Activated CD4-positive, alpha-beta memory T cell treated with anti-CD3 and anti-CD28 coated beads for 36 hours (primary cell): ENCODE results near the gene MUS81. TPM values are rescaled to one million over a fixed set of nuclear protein-coding genes. Genes with fewer than 3 reads are reported as not detected.

ENCODE experiments used
- CTCF ChIA-PET: fragments of 350-600 bp; sonication (Branson Sonifier 250); formaldehyde crosslinking; loops from one replicate; lab custom pipeline; 2021; ENCODE audit warnings: antibody characterized with exemption, inconsistent platforms; lab: Charles Lee
- POLR2A ChIA-PET: fragments of 350-600 bp; sonication (Branson Sonifier 250); formaldehyde crosslinking; loops from one replicate; lab custom pipeline; 2021; ENCODE audit warnings: antibody characterized with exemption; lab: Charles Lee
- DNase-seq: peaks from one replicate; pipeline ENCODE4 v3.0.0-alpha.2; 2020
- H3K27ac Mint-ChIP-seq: one replicate; pipeline ENCODE4 v1.8.0; 2021; ENCODE audit warnings: mixed read lengths
- H3K27me3 Mint-ChIP-seq: one replicate; pipeline ENCODE4 v1.8.0; 2021; ENCODE audit warnings: mixed read lengths
- H3K36me3 Mint-ChIP-seq: one replicate; pipeline ENCODE4 v1.8.0; 2021; ENCODE audit warnings: mixed read lengths
- H3K4me1 Mint-ChIP-seq: one replicate; pipeline ENCODE4 v1.8.0; 2021; ENCODE audit warnings: low read depth, mixed read lengths
- H3K4me3 Mint-ChIP-seq: one replicate; pipeline ENCODE4 v1.8.0; 2021; ENCODE audit warnings: mild to moderate bottlenecking, mixed read lengths
- H3K9me3 Mint-ChIP-seq: one replicate; pipeline ENCODE4 v1.8.0; 2021; ENCODE audit warnings: mixed read lengths
- intact Hi-C: fragments of 100-400 bp; cut with micrococcal nuclease; formaldehyde crosslinking; loops from one replicate; pipeline ENCODE4 v1.15.1; 2023
- total RNA-seq, 2 experiments: library from RNA; stranded (reverse); gene quantifications; one replicate each; pipeline ENCODE4 v1.2.3, GENCODE V29; 2021

The MUS81 gene
- total RNA-seq, 2 experiments from 2014 or later, result 69.8 to 71.7 TPM

DNA sequence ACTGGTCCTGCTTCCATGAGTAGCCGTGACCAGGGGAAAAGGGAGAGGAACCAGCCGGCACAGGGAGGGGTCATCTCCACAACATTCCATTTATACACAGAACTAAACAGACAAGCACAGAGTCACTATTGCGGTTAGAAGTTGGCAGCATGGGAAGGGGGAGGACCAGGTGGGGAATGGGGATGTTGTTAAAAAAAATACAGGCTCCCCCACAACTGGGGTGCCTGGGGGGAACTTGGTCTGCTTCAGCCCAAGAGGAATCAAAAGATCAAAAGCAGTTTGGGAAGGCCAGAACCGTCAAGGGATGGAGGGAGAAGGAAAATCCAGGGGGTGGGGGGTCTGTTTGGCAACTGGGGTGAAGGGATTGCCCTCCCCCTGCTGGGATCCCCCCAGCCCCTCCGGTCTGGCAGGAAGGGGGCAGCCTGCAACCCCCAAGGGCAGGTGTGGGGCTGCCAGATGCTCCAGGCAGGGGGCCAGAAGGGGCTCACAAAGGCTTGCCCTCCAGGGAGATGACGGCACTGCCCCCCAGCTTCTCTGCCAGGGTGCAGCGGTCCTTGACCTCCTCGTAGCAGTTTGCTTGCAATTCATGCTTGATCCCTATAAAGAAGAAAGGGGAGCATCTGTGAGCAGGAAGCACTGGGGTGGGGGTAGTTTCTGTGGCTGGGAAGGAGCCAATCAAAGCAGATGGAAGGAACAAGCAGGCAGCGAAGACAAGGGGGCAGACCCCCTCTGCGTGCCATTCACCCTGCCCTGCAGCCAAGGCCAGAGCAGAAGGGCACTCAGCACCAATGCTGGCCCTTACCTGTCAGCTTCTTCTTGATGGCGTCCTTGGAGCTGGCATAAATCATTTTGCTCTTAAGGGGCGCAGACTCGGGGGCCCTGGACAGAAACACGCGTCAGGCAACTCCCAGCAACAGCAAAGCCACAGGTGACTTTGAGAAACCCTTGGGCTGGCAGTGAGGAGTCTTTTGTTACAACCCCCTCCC is 5.1 kb upstream of the MUS81 start:
- CTCF ChIA-PET, result interaction anchor here (10.5 kb wide), 1 partner anchor 32 kb away, joined by 277 read pairs; the partner anchor contains the start of genes CCDC85B and FIBP
- peak; percentile 4 for DNase-seq
- Mint-ChIP-seq H3K4me3 (peak overlapping the region; percentile 88), H3K36me3 (peaks cover 57% of the 10 kb centered on the region), H3K9me3 (peaks cover 10% of the 10 kb centered on the region), H3K27ac (peak overlapping the region; percentile 58), H3K27me3 (no peaks in the 10 kb centered on the region), H3K4me1 (peaks cover 33% of the 10 kb centered on the region)
- POLR2A ChIA-PET, result no interaction called here
- intact Hi-C loops, result no loop called here

DNA sequence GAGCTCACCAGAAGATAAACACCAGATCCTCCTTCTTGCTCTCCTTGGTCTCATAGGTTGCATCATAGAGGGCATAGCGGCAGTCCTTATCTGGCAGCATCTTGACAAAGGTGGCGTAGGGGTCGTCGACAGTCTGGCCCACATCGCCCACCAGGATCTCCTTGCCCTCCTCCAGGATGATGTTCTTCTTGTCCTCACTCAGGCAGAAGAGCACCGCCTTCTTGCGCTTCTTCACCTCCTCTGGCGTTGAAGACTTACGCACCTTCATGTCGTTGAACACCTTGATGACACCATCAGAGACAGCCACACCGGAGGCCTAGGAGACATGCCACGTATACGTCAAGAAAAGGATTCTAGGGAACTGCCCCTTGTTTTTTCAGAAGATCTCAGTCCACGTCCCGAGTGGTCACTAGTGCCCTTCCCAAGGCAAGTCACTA is 4.3 kb upstream of the MUS81 start:
- peaks cover 33% of the 10 kb centered on the region for H3K4me1 Mint-ChIP-seq
- DNase-seq, result no peak
- peak overlapping the region; percentile 82 for H3K27ac Mint-ChIP-seq
- CTCF ChIA-PET, result interaction anchor here (10.5 kb wide), 1 partner anchor 32 kb away, joined by 277 read pairs; the partner anchor contains the start of genes CCDC85B and FIBP
- H3K4me3 Mint-ChIP-seq, result peak overlapping the region; percentile 88
- peaks cover 62% of the 10 kb centered on the region for H3K36me3 Mint-ChIP-seq
- POLR2A ChIA-PET, result no interaction called here
- intact Hi-C loops, result no loop called here
- no peaks in the 10 kb centered on the region for H3K27me3 Mint-ChIP-seq
- H3K9me3 Mint-ChIP-seq, result peaks cover 10% of the 10 kb centered on the region

DNA sequence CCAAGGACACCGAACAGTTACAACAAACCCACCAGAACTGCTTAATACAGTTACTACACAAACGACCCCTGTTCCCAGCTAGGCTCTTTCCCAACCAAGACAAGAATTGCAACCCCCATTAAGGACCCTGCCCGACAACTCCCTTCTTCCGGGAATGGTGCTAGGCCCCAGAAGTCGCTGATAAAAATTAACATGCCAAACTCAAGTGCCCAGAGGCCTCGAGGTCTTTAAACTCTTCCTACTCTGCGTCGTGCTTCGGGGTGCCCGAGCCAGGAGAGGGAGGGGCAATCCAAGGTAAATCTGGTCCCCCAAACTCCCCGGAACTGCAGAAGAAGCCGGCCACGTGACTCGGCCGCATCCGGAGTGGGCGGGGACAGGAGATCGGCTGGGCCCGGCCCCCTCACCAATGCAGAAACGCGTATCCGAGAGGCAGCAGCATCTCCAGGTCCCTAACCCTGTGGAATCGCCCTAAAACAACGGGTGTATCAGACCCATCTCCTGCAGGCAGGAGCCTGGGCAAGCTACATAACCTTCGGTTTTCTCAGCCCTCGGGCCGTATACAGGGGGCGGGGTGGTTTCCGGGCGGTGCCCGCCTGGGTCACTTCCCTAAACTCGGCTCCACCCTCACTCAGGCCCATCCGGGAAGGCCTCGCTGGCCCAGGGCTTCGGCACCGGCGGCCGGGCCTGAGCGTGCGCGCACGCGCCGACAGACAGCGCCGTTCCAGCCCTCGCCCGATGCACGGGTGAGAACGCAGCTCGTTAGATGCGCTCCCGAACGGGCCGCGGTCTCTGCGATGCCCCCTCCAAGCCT is 3.3 kb upstream of the MUS81 start:
- Mint-ChIP-seq H3K27ac (peak overlapping the region; percentile 82), H3K27me3 (no peaks in the 10 kb centered on the region), H3K4me3 (peak overlapping the region; percentile 88), H3K9me3 (peaks cover 4% of the 10 kb centered on the region), H3K4me1 (peaks cover 41% of the 10 kb centered on the region), H3K36me3 (peaks cover 60% of the 10 kb centered on the region)
- intact Hi-C loops, result no loop called here
- DNase-seq, result peak; percentile 89
- POLR2A ChIA-PET, result interaction anchor here (5.0 kb wide), 1 partner anchor 34 kb away, joined by 95 read pairs; the partner anchor contains the start of genes CCDC85B and FIBP
- CTCF ChIA-PET, result interaction anchor here (4.4 to 10.5 kb wide), 2 partner anchors 31 to 77 kb away, joined by 33 to 277 read pairs; partner anchors contain the start of genes AP5B1, CCDC85B and FIBP

DNA sequence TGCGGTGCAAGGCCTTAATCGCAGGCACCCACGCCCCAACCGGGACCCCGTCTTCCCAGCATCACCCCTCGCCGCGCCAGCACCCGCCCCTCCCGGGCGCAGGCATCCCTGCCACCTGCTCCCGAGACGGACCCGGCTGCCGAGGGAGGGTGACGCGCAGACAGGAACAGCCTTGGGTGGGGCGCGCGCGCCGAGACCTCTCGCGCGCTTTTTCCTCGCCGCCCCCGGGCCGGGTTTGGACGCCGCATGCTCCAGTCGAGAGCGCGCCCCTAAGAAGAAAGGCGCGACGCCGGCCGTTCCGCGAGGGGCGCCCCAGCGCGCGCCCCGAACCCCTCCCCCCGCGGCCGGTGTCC is 2.8 kb upstream of the MUS81 start:
- ChIA-PET CTCF (interaction anchor here (1.2 to 10.5 kb wide), 3 partner anchors 30 to 145 kb away, joined by 3 to 277 read pairs (median 33); partner anchors contain the start of genes AP5B1, BANF1, CCDC85B and EIF1AD), POLR2A (interaction anchor here (2.0 to 5.0 kb wide), 5 partner anchors 13 to 243 kb away, joined by 7 to 95 read pairs (median 17); partner anchors contain the start of genes CCDC85B, FIBP and PCNX3)
- no peaks in the 10 kb centered on the region for H3K9me3 Mint-ChIP-seq
- H3K27ac Mint-ChIP-seq, result peak overlapping the region; percentile 82
- H3K27me3 Mint-ChIP-seq, result no peaks in the 10 kb centered on the region
- H3K36me3 Mint-ChIP-seq, result peaks cover 56% of the 10 kb centered on the region
- peak overlapping the region; percentile 88 for H3K4me3 Mint-ChIP-seq
- intact Hi-C loops, result no loop called here
- peaks cover 46% of the 10 kb centered on the region for H3K4me1 Mint-ChIP-seq
- DNase-seq, result peak; percentile 70

DNA sequence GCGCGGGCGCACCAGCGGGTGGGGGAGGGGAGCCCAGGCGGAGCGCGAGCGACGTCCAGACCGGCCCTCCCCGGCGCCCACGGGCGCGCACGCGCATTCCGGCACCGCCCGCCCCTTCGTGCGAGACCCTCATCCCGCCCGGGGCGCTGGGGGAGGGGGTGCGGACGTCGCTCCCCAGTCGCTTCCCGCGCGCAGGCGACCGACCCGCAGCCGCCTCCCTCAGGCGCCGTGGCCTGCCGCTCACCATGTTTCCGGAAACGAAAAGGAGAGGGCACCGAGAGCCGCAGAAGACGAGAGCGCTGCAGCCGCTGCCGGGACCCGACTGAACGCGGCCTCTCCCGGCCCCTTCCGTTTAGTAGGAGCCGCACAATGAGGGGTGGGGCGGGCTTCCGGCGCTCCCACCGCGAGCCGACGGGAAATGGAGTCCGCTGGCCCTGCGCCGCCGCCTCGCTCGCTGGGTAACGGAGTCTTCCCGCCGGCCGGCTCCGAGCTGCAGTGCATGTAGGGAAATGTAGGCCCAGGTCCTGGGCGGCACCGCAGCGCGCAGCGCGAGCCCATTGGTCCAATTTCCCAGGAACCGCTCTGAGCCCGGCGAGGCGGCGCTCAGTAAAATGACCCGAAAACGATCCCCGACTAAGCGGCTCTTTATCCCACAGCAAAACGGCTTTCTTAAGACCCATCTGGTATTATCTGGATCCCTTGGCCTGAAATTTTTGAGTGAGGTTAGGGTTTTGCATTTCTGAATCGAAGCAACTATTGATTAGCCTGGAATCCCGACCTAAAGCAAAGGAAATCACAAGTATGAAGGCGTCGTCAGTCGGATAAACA is 2.2 kb upstream of the MUS81 start, which contains the start of gene CFL1:
CFL1 (minus strand) TSS at position 328 of the 828 bp plus-strand sequence; CDS start at position 247, 81 bp downstream.
- ChIA-PET POLR2A (interaction anchor here (0.7 to 5.0 kb wide), 11 partner anchors 12 to 347 kb away, joined by 3 to 95 read pairs (median 8); partner anchors contain the start of genes CCDC85B, FIBP, PCNX3 and ZNRD2), CTCF (interaction anchor here (1.2 to 10.5 kb wide), 8 partner anchors 13 to 164 kb away, joined by 3 to 277 read pairs (median 22); partner anchors contain the start of genes AP5B1, BANF1, CCDC85B and CTSW)
- Mint-ChIP-seq H3K27me3 (no peaks in the 10 kb centered on the region), H3K9me3 (no peaks in the 10 kb centered on the region), H3K36me3 (peaks cover 57% of the 10 kb centered on the region), H3K27ac (peak within 1 kb of the TSS; percentile 99), H3K4me3 (peak within 1 kb of the TSS; percentile 98), H3K4me1 (peaks cover 49% of the 10 kb centered on the region)
- intact Hi-C loops, result loop anchor here (1.0 to 2.0 kb wide), 6 partner anchors 15 to 283 kb away; partner anchors contain the start of genes BANF1, C11orf68, DRAP1 and EFEMP2
- DNase-seq, result peak; percentile 99

DNA sequence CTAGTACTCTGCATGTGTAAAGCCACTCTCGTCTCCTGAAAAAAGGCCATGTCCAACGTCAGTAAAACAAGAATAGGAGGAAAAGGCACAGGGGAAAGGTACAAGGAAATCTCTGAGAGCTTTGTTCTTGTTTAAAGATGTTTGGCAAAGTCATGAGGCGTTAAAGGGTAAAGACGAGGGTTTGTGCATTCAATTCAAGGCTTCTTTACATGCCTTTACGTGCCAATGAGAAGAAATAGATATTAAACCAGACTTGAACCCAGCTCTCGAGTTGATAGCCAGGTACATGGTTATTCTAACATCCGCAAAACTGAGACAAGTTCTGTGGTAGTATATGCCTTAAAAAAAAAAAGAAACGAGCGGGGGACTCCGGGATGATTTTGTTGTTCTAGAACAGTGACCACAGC is 1.5 kb upstream of the MUS81 start:
- intact Hi-C loops, result loop anchor here (1.0 to 2.0 kb wide), 10 partner anchors 14 to 476 kb away; partner anchors contain the start of genes BANF1, C11orf68, DRAP1 and EFEMP2
- Mint-ChIP-seq H3K27me3 (no peaks in the 10 kb centered on the region), H3K4me3 (peak overlapping the region; percentile 98), H3K9me3 (no peaks in the 10 kb centered on the region), H3K4me1 (peaks cover 48% of the 10 kb centered on the region), H3K36me3 (peaks cover 56% of the 10 kb centered on the region), H3K27ac (peak overlapping the region; percentile 99)
- CTCF ChIA-PET, result interaction anchor here (1.2 to 10.5 kb wide), 11 partner anchors 7 to 164 kb away, joined by 3 to 277 read pairs (median 22); partner anchors contain the start of genes AP5B1, BANF1, CCDC85B and CTSW
- POLR2A ChIA-PET, result interaction anchor here (0.7 to 5.0 kb wide), 13 partner anchors 12 to 348 kb away, joined by 3 to 95 read pairs (median 7); partner anchors contain the start of genes CCDC85B, FIBP, KAT5 and PCNX3
- no peak for DNase-seq

DNA sequence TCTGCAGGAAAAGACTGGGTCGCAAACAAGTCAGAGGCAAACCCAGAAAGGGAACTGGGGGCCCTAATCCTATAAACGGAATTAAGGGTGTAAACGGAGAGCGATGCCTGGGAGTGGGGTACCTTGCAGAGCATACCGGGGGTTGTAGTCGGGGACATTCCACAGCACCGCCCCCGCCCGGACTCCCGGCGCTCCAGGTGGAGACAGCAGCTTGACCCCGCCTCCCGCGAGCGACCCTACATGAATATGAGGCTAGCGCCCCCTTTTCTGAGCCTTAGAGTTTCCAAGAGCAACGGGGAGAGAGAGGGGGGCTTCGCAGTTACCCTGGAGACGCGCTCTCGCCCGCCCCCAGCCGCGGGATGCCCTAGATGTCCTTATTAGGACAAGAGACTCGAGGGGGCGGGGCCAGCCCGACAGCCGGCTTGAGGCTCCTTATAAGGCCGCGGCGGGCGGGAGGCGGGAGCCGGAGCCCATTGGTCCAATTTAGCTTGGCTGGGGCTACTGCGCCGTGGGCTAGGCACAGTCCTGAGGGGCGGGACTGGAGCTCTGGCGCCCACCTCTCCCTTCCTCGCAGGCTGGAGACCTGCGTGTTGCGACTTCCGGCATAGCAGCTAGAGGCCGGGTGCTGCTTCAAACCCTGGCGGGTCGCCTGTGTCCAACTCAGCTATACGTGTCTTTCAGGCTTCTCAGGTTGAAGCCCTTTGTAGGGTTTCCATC is 980 bp upstream of the MUS81 start:
- ChIA-PET CTCF (interaction anchor here (0.6 to 10.5 kb wide), 34 partner anchors 8 to 524 kb away, joined by 3 to 277 read pairs (median 6); partner anchors contain the start of genes AP5B1, BANF1, CCDC85B and CTSW), POLR2A (interaction anchor here (0.7 to 5.0 kb wide), 20 partner anchors 9 to 348 kb away, joined by 3 to 95 read pairs (median 7); partner anchors contain the start of genes CCDC85B, FIBP, KAT5 and PCNX3)
- Mint-ChIP-seq H3K4me1 (peaks cover 43% of the 10 kb centered on the region), H3K9me3 (no peaks in the 10 kb centered on the region), H3K4me3 (peak overlapping the region; percentile 98), H3K27ac (peak overlapping the region; percentile 99), H3K27me3 (no peaks in the 10 kb centered on the region), H3K36me3 (peaks cover 54% of the 10 kb centered on the region)
- DNase-seq, result peak; percentile 99
- intact Hi-C loops, result loop anchor here (1.0 to 2.0 kb wide), 6 partner anchors 14 to 477 kb away; partner anchors contain the start of genes EFEMP2, KAT5, RAB1B and SLC25A45

DNA sequence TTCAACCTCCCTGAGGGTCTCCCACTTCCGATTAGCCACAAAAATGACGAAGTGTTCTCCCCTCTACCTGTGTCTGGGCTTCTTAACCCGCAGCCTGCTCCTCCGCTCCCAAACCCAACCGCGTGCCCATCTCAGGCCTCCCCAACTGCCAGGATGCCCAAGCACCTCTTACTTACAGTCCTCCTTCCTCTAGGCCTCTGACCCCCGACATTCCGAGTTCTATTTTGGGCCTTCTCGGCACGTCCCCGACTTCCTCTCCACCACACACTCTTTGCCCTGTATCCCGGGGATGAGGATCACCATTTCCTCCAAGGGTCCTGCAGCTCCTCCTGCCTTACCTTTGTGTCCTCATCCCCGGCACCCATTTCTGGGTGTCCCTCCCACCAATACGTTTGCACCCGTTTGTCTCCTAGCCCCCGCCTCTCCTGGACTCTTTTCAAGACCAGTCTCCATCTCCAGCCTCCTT is 388 bp upstream of the MUS81 start:
- CTCF ChIA-PET, result interaction anchor here (0.6 to 10.5 kb wide), 38 partner anchors 8 to 284 kb away, joined by 3 to 277 read pairs (median 5); partner anchors contain the start of genes AP5B1, BANF1, CCDC85B and CTSW
- no peaks in the 10 kb centered on the region for H3K9me3 Mint-ChIP-seq
- POLR2A ChIA-PET, result interaction anchor here (0.7 to 5.0 kb wide), 19 partner anchors 10 to 290 kb away, joined by 3 to 95 read pairs (median 7); partner anchors contain the start of genes CCDC85B, FIBP, PCNX3 and RELA
- no peaks in the 10 kb centered on the region for H3K27me3 Mint-ChIP-seq
- DNase-seq, result no peak
- intact Hi-C loops, result loop anchor here (1.0 to 2.0 kb wide), 8 partner anchors 13 to 478 kb away; partner anchors contain the start of genes EFEMP2, FOSL1, KAT5 and RAB1B
- H3K4me3 Mint-ChIP-seq, result peak overlapping the region; percentile 98
- H3K36me3 Mint-ChIP-seq, result peaks cover 50% of the 10 kb centered on the region
- peak overlapping the region; percentile 99 for H3K27ac Mint-ChIP-seq
- peaks cover 38% of the 10 kb centered on the region for H3K4me1 Mint-ChIP-seq

DNA sequence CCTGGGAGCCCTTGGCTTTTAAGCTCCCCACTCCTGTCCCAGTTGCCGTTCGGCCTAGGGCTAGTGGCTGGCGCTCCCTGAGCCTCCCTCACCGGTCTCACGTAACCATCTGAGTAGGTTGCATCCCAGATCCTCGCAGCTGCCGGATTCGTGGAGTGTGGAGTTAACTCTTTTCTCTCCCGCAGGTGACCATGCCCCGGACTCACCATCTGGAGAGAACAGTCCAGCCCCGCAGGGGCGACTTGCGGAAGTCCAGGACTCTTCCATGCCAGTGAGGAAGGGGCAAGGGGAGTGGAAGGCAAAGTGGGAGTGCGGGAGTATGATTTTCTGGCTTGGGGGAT is 902 bp downstream of the MUS81 start:
- peak overlapping the region; percentile 99 for H3K27ac Mint-ChIP-seq
- H3K27me3 Mint-ChIP-seq, result no peaks in the 10 kb centered on the region
- H3K9me3 Mint-ChIP-seq, result no peaks in the 10 kb centered on the region
- H3K4me1 Mint-ChIP-seq, result peaks cover 27% of the 10 kb centered on the region
- intact Hi-C loops, result no loop called here
- POLR2A ChIA-PET, result interaction anchor here (0.8 to 5.0 kb wide), 9 partner anchors 9 to 198 kb away, joined by 3 to 95 read pairs (median 3); partner anchors contain the start of genes BANF1, CCDC85B, FIBP and RELA
- CTCF ChIA-PET, result interaction anchor here (0.6 to 10.5 kb wide), 10 partner anchors 8 to 422 kb away, joined by 3 to 277 read pairs (median 16); partner anchors contain the start of genes CCDC85B, CTSW, FIBP and KAT5
- peak overlapping the region; percentile 98 for H3K4me3 Mint-ChIP-seq
- H3K36me3 Mint-ChIP-seq, result peaks cover 44% of the 10 kb centered on the region
- DNase-seq, result no peak
